Trophoblast cell (in vitro differentiated cells and primary cell): Measurements from ENCODE around the gene DKK3.
A peak's percentile ranks its signal among the peaks of the same experiment; 100 is the strongest.

ENCODE experiments used
- DNase-seq, 2 donors: peaks; one replicate each; pipeline ENCODE4 v3.0.0-alpha.2; 2016
- H2AFZ ChIP-seq: 2 replicates; pipeline ENCODE4 v1.6.1; 2013; ENCODE audit warnings: low read length, moderate library complexity, mild to moderate bottlenecking; ENCODE audit not compliant: insufficient read depth, poor library complexity
- H2AK5ac ChIP-seq: 2 replicates; pipeline ENCODE4 v1.6.1; 2013; ENCODE audit warnings: mild to moderate bottlenecking, low read length
- H2BK120ac ChIP-seq: 2 replicates; pipeline ENCODE4 v1.6.1; 2013; ENCODE audit warnings: low read length, mild to moderate bottlenecking, moderate library complexity; ENCODE audit not compliant: insufficient read depth, poor library complexity
- H2BK12ac ChIP-seq: 2 replicates; pipeline ENCODE4 v1.6.1; 2013; ENCODE audit warnings: mild to moderate bottlenecking, low read length, moderate library complexity
- H2BK5ac ChIP-seq: 2 replicates; pipeline ENCODE4 v1.6.1; 2013; ENCODE audit warnings: low read length, low read depth, moderate library complexity, mild to moderate bottlenecking; ENCODE audit not compliant: poor library complexity
- H3K14ac ChIP-seq: 2 replicates; pipeline ENCODE4 v1.6.1; 2013; ENCODE audit warnings: mild to moderate bottlenecking, low read length
- H3K18ac ChIP-seq: 2 replicates; pipeline ENCODE4 v1.6.1; 2013; ENCODE audit warnings: mild to moderate bottlenecking, low read length
- H3K23ac ChIP-seq: 2 replicates; pipeline ENCODE4 v1.6.1; 2013; ENCODE audit warnings: low read length
- H3K27ac ChIP-seq: 2 replicates; pipeline ENCODE4 v1.5.1; 2013; ENCODE audit warnings: low read depth, mild to moderate bottlenecking, inconsistent platforms, low read length, moderate library complexity
- H3K27me3 ChIP-seq: 2 replicates; pipeline ENCODE4 v1.6.1; 2013; ENCODE audit warnings: inconsistent platforms, mild to moderate bottlenecking, low read length, moderate library complexity; ENCODE audit not compliant: insufficient read depth
- H3K36me3 ChIP-seq, 2 experiments: 1 replicate in 1 of 2; 2 replicates in 1 of 2; pipeline ENCODE4 v1.6.1; 2013; ENCODE audit warnings: low read length in 2 of 2, mild to moderate bottlenecking in 2 of 2, moderate library complexity in 1 of 2; ENCODE audit not compliant: insufficient read depth in 2 of 2, control insufficient read depth in 1 of 2
- H3K4ac ChIP-seq: 2 replicates; pipeline ENCODE4 v1.6.1; 2013; ENCODE audit warnings: low read depth, mild to moderate bottlenecking, low read length, moderate library complexity
- H3K4me1 ChIP-seq, 2 experiments: 1 replicate in 1 of 2; 2 replicates in 1 of 2; pipeline ENCODE4 v1.6.1; 2013; ENCODE audit warnings: low read length in 2 of 2, mild to moderate bottlenecking in 2 of 2, moderate library complexity in 1 of 2; ENCODE audit not compliant: insufficient read depth in 2 of 2, control insufficient read depth in 1 of 2
- H3K4me2 ChIP-seq: 2 replicates; pipeline ENCODE4 v1.6.1; 2013; ENCODE audit warnings: inconsistent platforms, mild to moderate bottlenecking, low read length, moderate library complexity
- H3K4me3 ChIP-seq: 2 replicates; pipeline ENCODE4 v1.5.1; 2013; ENCODE audit warnings: mild to moderate bottlenecking, low read depth, low read length, inconsistent platforms
- H3K79me1 ChIP-seq: one replicate; pipeline ENCODE4 v1.6.1; 2013; ENCODE audit warnings: low read length
- H3K79me2 ChIP-seq: 2 replicates; pipeline ENCODE4 v1.6.1; 2013; ENCODE audit warnings: low read length, mild to moderate bottlenecking; ENCODE audit not compliant: control insufficient read depth, insufficient read depth, poor library complexity
- H3K9ac ChIP-seq: 2 replicates; pipeline ENCODE4 v1.6.1; 2013; ENCODE audit warnings: mild to moderate bottlenecking, low read length
- H3K9me3 ChIP-seq: 2 replicates; pipeline ENCODE4 v1.6.1; 2013; ENCODE audit warnings: low read depth, mild to moderate bottlenecking, control low read depth, inconsistent platforms, low read length; ENCODE audit not compliant: insufficient read depth
- H4K12ac ChIP-seq: 2 replicates; pipeline ENCODE4 v1.6.1; 2013; ENCODE audit warnings: low read depth, mild to moderate bottlenecking, low read length, moderate library complexity
- H4K8ac ChIP-seq: 2 replicates; pipeline ENCODE4 v1.6.1; 2013; ENCODE audit warnings: low read depth, mild to moderate bottlenecking, low read length, moderate library complexity
- H4K91ac ChIP-seq: one replicate; pipeline ENCODE4 v1.6.1; 2013; ENCODE audit warnings: low read depth, mild to moderate bottlenecking, low read length, moderate library complexity
- WGBS: extraction: QIAGEN DNeasy Blood & Tissue Kit; methylation state at CpG from one replicate; pipeline ENCODE4 v1.1.7; 2013; ENCODE audit warnings: missing lambda C conversion rate; ENCODE audit not compliant: insufficient read length, insufficient coverage; ENCODE audit errors: extremely low coverage; 5-methylcytosine and 5-hydroxymethylcytosine counted together

Gene DKK3

GRCh38 chr11:12026331-12027211, 18.1 kb upstream of the DKK3 start:
- Histone ChIP-seq H3K4me2 (no peak overlapping the region), H3K4me3 (no peak overlapping the region), H4K8ac (no peak overlapping the region), H2AFZ (no peak overlapping the region), H4K12ac (no peak overlapping the region), H3K36me3 (no peaks in the 10 kb centered on the region), H3K9ac (no peak overlapping the region), H2AK5ac (no peak overlapping the region), H4K91ac (no peak overlapping the region), H3K27ac (no peak overlapping the region), H3K14ac (no peak overlapping the region), H3K4me1 (peaks cover 2% of the 10 kb centered on the region in 2 experiments), H3K27me3 (no peaks in the 10 kb centered on the region), H3K18ac (no peak overlapping the region), H2BK12ac (no peak overlapping the region), H3K79me1 (no peaks in the 10 kb centered on the region), H3K4ac (no peak overlapping the region), H3K79me2 (no peaks in the 10 kb centered on the region), H2BK5ac (no peak overlapping the region), H3K9me3 (peaks cover 5% of the 10 kb centered on the region), H2BK120ac (no peak overlapping the region), H3K23ac (no peak overlapping the region)
- DNase-seq, result no peak
- WGBS, result no CpG with 5 or more reads among the region's 4 CpGs

- Histone ChIP-seq H3K4me1 (peaks cover 4 to 8% of the 10 kb centered on the region in 2 experiments), H3K79me1 (peaks cover 4% of the 10 kb centered on the region), H3K9ac (no peak overlapping the region), H2AK5ac (no peak overlapping the region), H4K12ac (no peak overlapping the region), H2BK12ac (no peak overlapping the region), H2BK5ac (no peak overlapping the region), H3K27me3 (no peaks in the 10 kb centered on the region), H3K4me3 (no peak overlapping the region), H3K36me3 (no peaks in the 10 kb centered on the region), H3K4me2 (no peak overlapping the region), H3K18ac (no peak overlapping the region), H3K79me2 (no peaks in the 10 kb centered on the region), H4K91ac (no peak overlapping the region), H3K27ac (no peak overlapping the region), H3K14ac (no peak overlapping the region), H3K23ac (no peak overlapping the region), H2BK120ac (no peak overlapping the region), H3K4ac (no peak overlapping the region), H3K9me3 (peaks cover 5% of the 10 kb centered on the region), H2AFZ (no peak overlapping the region), H4K8ac (no peak overlapping the region)
- no CpG with 5 or more reads among the region's 4 CpGs for WGBS
- DNase-seq, result no peak
Measured at GRCh38 chr11:12024254-12024926, 16.0 kb upstream of the DKK3 start.

- Histone ChIP-seq H4K12ac (no peak overlapping the region), H2AK5ac (no peak overlapping the region)
- no CpG with 5 or more reads among the region's 1 CpG for WGBS
Measured at GRCh38 chr11:12023015-12023414, 14.6 kb upstream of the DKK3 start.

GRCh38 chr11:12020546-12020945, 12.1 kb upstream of the DKK3 start:
- Histone ChIP-seq H3K4ac (no peak overlapping the region), H3K36me3 (no peaks in the 10 kb centered on the region), H2BK12ac (no peak overlapping the region), H3K79me1 (peaks cover 4% of the 10 kb centered on the region), H2BK120ac (no peak overlapping the region), H2AFZ (no peak overlapping the region), H4K8ac (no peak overlapping the region), H3K18ac (no peak overlapping the region), H4K12ac (no peak overlapping the region), H3K4me3 (no peak overlapping the region), H3K4me1 (peaks cover 8 to 16% of the 10 kb centered on the region in 2 experiments), H2AK5ac (no peak overlapping the region), H3K27ac (peak overlapping the region; percentile 39), H4K91ac (peak overlapping the region; percentile 26), H2BK5ac (peak overlapping the region; percentile 6), H3K23ac (no peak overlapping the region), H3K9me3 (peaks cover 2% of the 10 kb centered on the region), H3K79me2 (no peaks in the 10 kb centered on the region), H3K27me3 (no peaks in the 10 kb centered on the region), H3K9ac (no peak overlapping the region), H3K14ac (no peak overlapping the region), H3K4me2 (no peak overlapping the region)
- no peak for DNase-seq
- WGBS, result no CpG with 5 or more reads among the region's 2 CpGs

More at GRCh38 chr11:12023015-12023414, 14.6 kb upstream of the DKK3 start:
- no peak overlapping the region for H2BK12ac ChIP-seq
- H3K4ac ChIP-seq, result no peak overlapping the region
- no peaks in the 10 kb centered on the region for H3K36me3 ChIP-seq
- no peaks in the 10 kb centered on the region for H3K27me3 ChIP-seq
- no peak overlapping the region for H2BK5ac ChIP-seq
- H3K23ac ChIP-seq, result no peak overlapping the region
- peaks cover 4% of the 10 kb centered on the region for H3K79me1 ChIP-seq
- no peak overlapping the region for H3K9ac ChIP-seq
- no peak overlapping the region for H3K14ac ChIP-seq
- H2AFZ ChIP-seq, result no peak overlapping the region
- H2BK120ac ChIP-seq, result no peak overlapping the region
- no peak overlapping the region for H4K91ac ChIP-seq
- no peak overlapping the region for H4K8ac ChIP-seq
- no peak overlapping the region for H3K18ac ChIP-seq
- H3K9me3 ChIP-seq, result peaks cover 5% of the 10 kb centered on the region
- DNase-seq, result no peak
- H3K27ac ChIP-seq, result no peak overlapping the region
- H3K4me2 ChIP-seq, result no peak overlapping the region
- H3K4me3 ChIP-seq, result no peak overlapping the region
- H3K79me2 ChIP-seq, result no peaks in the 10 kb centered on the region
- peaks cover 6 to 15% of the 10 kb centered on the region in 2 experiments for H3K4me1 ChIP-seq
